ENCODE results near the gene LRRTM4. TPM values are rescaled to one million over a fixed set of nuclear protein-coding genes. Genes with fewer than 3 reads are reported as not detected.

Gene LRRTM4
- polyA plus RNA-seq, 1 of the 3 experiments (the other 2 are of a cell fraction): 0.10 TPM

DNA sequence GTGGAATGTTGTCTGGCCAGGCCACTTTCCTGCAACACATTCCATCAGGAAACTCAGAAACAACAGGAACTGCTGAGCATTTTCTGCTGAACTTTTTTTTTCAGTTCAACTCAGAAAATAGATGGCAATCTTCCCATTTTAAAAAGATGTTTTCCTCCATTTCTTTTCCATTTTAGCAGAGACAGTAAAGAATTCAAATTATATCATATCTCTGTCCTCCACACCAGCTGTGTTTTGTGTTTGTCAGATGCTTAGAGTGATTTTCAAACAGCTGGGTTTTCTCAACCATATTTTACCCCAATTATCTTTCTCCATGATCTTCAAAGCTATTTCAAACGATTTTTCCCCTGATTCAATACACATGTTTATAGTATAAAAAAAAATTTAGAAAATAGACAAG, 713.4 kb downstream of the LRRTM4 start:
- 0% methylated on average over 1 of the region's 1 CpG for WGBS (ENCODE audit: low lambda C conversion rate)
- H3K4me2 ChIP-seq: no peak overlapping the region
- TF ChIP-seq RFX5 (IDR thresholded peaks at IDR 0.05; ENCODE audit: low read length): no peak
- TF ChIP-seq RXRA (IDR thresholded peaks at IDR 0.05; ENCODE audit: borderline replicate concordance, low read depth): no peak
- TF ChIP-seq GABPA (IDR thresholded peaks at IDR 0.05; ENCODE audit: low read depth): no peak
- TF ChIP-seq MXI1 (IDR thresholded peaks at IDR 0.05; ENCODE audit: low read depth, low read length): no peak
- TF ChIP-seq RCOR1 (IDR thresholded peaks at IDR 0.05; ENCODE audit: low read length): peak; percentile 98
- no peak for TF ChIP-seq YY1 (IDR thresholded peaks at IDR 0.05; ENCODE audit: low read depth)
- no peak for TF ChIP-seq TEAD4 (IDR thresholded peaks at IDR 0.05; ENCODE audit: borderline replicate concordance, insufficient read depth)
- TF ChIP-seq GATA2 (CRISPR knock-in tag; IDR thresholded peaks at IDR 0.05): peak; percentile 90
- TF ChIP-seq, protein P1, sequence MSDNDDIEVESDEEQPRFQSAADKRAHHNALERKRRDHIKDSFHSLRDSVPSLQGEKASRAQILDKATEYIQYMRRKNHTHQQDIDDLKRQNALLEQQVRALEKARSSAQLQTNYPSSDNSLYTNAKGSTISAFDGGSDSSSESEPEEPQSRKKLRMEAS (IDR thresholded peaks at IDR 0.05; ENCODE audit: low read depth): no peak
- 0 out of 2 replicates have a peak, but pooled peaks have one; percentile 52 for TF ChIP-seq FOXJ3 (CRISPR knock-in tag; IDR thresholded peaks at IDR 0.05)
- TF ChIP-seq NRF1 (IDR thresholded peaks at IDR 0.05; ENCODE audit: low read depth, low read length): no peak
- TF ChIP-seq TCF12 (IDR thresholded peaks at IDR 0.05): peak; percentile 66
- no peak for TF ChIP-seq ELF1 (IDR thresholded peaks at IDR 0.05)
- no peak for TF ChIP-seq MEF2A (IDR thresholded peaks at IDR 0.05; ENCODE audit: borderline replicate concordance, low read depth)
- peak; percentile 43 for TF ChIP-seq RAD21 (IDR thresholded peaks at IDR 0.05; ENCODE audit: low read length)
- no peak for TF ChIP-seq EZH2phosphoT487 (IDR thresholded peaks at IDR 0.05; ENCODE audit: borderline replicate concordance, low read depth)
- TF ChIP-seq CHD2 (IDR thresholded peaks at IDR 0.05; ENCODE audit: low read length, partially characterized antibody): peak; percentile 82
- no peak for TF ChIP-seq SIN3A (IDR thresholded peaks at IDR 0.05; ENCODE audit: borderline replicate concordance, low read depth, low read length)
- TF ChIP-seq, protein P2, sequence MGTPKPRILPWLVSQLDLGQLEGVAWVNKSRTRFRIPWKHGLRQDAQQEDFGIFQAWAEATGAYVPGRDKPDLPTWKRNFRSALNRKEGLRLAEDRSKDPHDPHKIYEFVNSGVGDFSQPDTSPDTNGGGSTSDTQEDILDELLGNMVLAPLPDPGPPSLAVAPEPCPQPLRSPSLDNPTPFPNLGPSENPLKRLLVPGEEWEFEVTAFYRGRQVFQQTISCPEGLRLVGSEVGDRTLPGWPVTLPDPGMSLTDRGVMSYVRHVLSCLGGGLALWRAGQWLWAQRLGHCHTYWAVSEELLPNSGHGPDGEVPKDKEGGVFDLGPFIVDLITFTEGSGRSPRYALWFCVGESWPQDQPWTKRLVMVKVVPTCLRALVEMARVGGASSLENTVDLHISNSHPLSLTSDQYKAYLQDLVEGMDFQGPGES (IDR thresholded peaks at IDR 0.05; ENCODE audit: low read depth, low read length): no peak
- TF ChIP-seq JUND (IDR thresholded peaks at IDR 0.05): no peak
- no peak for TF ChIP-seq NFIC (IDR thresholded peaks at IDR 0.05; ENCODE audit: borderline replicate concordance)
- no peak for TF ChIP-seq SMC3 (IDR thresholded peaks at IDR 0.05; ENCODE audit: low read depth, low read length)
- TF ChIP-seq, protein P3, sequence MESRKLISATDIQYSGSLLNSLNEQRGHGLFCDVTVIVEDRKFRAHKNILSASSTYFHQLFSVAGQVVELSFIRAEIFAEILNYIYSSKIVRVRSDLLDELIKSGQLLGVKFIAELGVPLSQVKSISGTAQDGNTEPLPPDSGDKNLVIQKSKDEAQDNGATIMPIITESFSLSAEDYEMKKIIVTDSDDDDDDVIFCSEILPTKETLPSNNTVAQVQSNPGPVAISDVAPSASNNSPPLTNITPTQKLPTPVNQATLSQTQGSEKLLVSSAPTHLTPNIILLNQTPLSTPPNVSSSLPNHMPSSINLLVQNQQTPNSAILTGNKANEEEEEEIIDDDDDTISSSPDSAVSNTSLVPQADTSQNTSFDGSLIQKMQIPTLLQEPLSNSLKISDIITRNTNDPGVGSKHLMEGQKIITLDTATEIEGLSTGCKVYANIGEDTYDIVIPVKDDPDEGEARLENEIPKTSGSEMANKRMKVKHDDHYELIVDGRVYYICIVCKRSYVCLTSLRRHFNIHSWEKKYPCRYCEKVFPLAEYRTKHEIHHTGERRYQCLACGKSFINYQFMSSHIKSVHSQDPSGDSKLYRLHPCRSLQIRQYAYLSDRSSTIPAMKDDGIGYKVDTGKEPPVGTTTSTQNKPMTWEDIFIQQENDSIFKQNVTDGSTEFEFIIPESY (IDR thresholded peaks at IDR 0.05; ENCODE audit: borderline replicate concordance, low read depth): no peak
- no peak for TF ChIP-seq POLR2AphosphoS5 (IDR thresholded peaks at IDR 0.05; ENCODE audit: low read depth, low read length)
- TF ChIP-seq FOXM1 (IDR thresholded peaks at IDR 0.05; ENCODE audit: low read depth): no peak
- TF ChIP-seq, protein P4, sequence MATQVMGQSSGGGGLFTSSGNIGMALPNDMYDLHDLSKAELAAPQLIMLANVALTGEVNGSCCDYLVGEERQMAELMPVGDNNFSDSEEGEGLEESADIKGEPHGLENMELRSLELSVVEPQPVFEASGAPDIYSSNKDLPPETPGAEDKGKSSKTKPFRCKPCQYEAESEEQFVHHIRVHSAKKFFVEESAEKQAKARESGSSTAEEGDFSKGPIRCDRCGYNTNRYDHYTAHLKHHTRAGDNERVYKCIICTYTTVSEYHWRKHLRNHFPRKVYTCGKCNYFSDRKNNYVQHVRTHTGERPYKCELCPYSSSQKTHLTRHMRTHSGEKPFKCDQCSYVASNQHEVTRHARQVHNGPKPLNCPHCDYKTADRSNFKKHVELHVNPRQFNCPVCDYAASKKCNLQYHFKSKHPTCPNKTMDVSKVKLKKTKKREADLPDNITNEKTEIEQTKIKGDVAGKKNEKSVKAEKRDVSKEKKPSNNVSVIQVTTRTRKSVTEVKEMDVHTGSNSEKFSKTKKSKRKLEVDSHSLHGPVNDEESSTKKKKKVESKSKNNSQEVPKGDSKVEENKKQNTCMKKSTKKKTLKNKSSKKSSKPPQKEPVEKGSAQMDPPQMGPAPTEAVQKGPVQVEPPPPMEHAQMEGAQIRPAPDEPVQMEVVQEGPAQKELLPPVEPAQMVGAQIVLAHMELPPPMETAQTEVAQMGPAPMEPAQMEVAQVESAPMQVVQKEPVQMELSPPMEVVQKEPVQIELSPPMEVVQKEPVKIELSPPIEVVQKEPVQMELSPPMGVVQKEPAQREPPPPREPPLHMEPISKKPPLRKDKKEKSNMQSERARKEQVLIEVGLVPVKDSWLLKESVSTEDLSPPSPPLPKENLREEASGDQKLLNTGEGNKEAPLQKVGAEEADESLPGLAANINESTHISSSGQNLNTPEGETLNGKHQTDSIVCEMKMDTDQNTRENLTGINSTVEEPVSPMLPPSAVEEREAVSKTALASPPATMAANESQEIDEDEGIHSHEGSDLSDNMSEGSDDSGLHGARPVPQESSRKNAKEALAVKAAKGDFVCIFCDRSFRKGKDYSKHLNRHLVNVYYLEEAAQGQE (IDR thresholded peaks at IDR 0.05; ENCODE audit: low read depth, low read length): no peak
- TF ChIP-seq EP300 (IDR thresholded peaks at IDR 0.05; ENCODE audit: borderline replicate concordance in 1 of 2, low read depth in 1 of 2, low read length in 1 of 2): peak in 1 of 2 experiments; percentile 98; a peak in 2 of 4 replicates
- TF ChIP-seq, protein P5, sequence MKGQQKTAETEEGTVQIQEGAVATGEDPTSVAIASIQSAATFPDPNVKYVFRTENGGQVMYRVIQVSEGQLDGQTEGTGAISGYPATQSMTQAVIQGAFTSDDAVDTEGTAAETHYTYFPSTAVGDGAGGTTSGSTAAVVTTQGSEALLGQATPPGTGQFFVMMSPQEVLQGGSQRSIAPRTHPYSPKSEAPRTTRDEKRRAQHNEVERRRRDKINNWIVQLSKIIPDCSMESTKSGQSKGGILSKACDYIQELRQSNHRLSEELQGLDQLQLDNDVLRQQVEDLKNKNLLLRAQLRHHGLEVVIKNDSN (IDR thresholded peaks at IDR 0.05; ENCODE audit: borderline replicate concordance, low read depth): no peak
- no peak for TF ChIP-seq TAF1 (IDR thresholded peaks at IDR 0.05; ENCODE audit: borderline replicate concordance, low read depth, low read length)

More for the DNA sequence above, 713.4 kb downstream of the LRRTM4 start:
- H3K9me3 ChIP-seq: no peaks in the 10 kb centered on the region
- POLR2A ChIA-PET: interaction anchor here (1.7 kb wide), 1 partner anchor 116 kb away, joined by 4 read pairs; no protein-coding TSS in a partner anchor
- H3K9ac ChIP-seq: no peak overlapping the region
- no peaks in the 10 kb centered on the region for H3K27me3 ChIP-seq (ENCODE audit: insufficient read depth)
- peak; percentile 37 for DNase-seq
- no peak overlapping the region for H2AFZ ChIP-seq (ENCODE audit: low read depth)
- H4K20me1 ChIP-seq (ENCODE audit: insufficient read depth): no peaks in the 10 kb centered on the region
- H3F3A ChIP-seq (replicated peaks; ENCODE audit: insufficient read depth): no peaks in the 10 kb centered on the region
- no peak overlapping the region for H3K4me3 ChIP-seq (ENCODE audit: low read depth in 2 of 2, low read length in 1 of 2)
- no peaks in the 10 kb centered on the region for H3K79me2 ChIP-seq (ENCODE audit: insufficient read depth)
- H3K4me1 ChIP-seq (ENCODE audit: control insufficient read depth in 1 of 2, insufficient read depth in 2 of 2, low read depth in 1 of 2, low read length in 1 of 2): peaks cover 0 to 3% of the 10 kb centered on the region in 2 experiments; a peak in 2 of 4 replicates
- H3K27ac ChIP-seq (ENCODE audit: low read depth in 2 of 2, low read length in 1 of 2): peak overlapping the region in 1 of 2 experiments; percentile 82; a peak in 2 of 4 replicates
- no peaks in the 10 kb centered on the region for H3K9me2 ChIP-seq
- no peaks in the 10 kb centered on the region for H3K36me3 ChIP-seq (replicated peaks in 1 of 2; ENCODE audit: control insufficient read depth in 1 of 2, insufficient read depth in 2 of 2, low read length in 1 of 2)
- CTCF ChIA-PET: interaction anchor here (0.8 to 1.2 kb wide), 2 partner anchors 116 to 1020 kb away, joined by 3 read pairs; no protein-coding TSS in a partner anchor

All from SK-N-SH (cell line).